Measurements from ENCODE around the gene THOC6. TPM values are rescaled to one million over a fixed set of nuclear protein-coding genes. Genes with fewer than 3 reads are reported as not detected.
A peak's percentile ranks its signal among the peaks of the same experiment; 100 is the strongest.

THOC6 gene
- total RNA-seq, 1 donor: 23.5 TPM

DNA sequence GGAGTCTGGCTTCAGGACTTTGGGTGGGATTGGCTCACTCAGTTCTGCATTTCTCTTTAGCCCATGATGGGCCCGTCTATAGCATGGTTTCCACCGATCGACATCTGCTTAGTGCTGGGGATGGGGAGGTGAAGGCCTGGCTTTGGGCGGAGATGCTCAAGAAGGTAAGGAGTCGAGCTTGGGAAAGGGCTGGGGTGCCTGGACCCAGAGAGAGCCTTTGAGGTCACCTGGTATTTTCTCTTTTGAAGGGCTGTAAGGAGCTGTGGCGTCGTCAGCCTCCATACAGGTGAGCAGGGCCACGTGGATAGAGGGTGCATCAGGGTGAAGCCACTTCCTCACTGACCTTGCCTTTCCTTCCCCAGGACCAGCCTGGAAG, 2.2 kb downstream of the THOC6 start:
- Histone ChIP-seq H3K36me3 (ENCODE audit: insufficient read depth, low read length) (peaks cover 24% of the 10 kb centered on the region), H4K20me1 (ENCODE audit: insufficient read depth, low read length) (peaks cover 39% of the 10 kb centered on the region)
- TF ChIP-seq, protein P1, sequence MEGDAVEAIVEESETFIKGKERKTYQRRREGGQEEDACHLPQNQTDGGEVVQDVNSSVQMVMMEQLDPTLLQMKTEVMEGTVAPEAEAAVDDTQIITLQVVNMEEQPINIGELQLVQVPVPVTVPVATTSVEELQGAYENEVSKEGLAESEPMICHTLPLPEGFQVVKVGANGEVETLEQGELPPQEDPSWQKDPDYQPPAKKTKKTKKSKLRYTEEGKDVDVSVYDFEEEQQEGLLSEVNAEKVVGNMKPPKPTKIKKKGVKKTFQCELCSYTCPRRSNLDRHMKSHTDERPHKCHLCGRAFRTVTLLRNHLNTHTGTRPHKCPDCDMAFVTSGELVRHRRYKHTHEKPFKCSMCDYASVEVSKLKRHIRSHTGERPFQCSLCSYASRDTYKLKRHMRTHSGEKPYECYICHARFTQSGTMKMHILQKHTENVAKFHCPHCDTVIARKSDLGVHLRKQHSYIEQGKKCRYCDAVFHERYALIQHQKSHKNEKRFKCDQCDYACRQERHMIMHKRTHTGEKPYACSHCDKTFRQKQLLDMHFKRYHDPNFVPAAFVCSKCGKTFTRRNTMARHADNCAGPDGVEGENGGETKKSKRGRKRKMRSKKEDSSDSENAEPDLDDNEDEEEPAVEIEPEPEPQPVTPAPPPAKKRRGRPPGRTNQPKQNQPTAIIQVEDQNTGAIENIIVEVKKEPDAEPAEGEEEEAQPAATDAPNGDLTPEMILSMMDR (IDR thresholded peaks at IDR 0.05; ENCODE audit: extremely low read depth, low read depth, low read length): no peak

DNA sequence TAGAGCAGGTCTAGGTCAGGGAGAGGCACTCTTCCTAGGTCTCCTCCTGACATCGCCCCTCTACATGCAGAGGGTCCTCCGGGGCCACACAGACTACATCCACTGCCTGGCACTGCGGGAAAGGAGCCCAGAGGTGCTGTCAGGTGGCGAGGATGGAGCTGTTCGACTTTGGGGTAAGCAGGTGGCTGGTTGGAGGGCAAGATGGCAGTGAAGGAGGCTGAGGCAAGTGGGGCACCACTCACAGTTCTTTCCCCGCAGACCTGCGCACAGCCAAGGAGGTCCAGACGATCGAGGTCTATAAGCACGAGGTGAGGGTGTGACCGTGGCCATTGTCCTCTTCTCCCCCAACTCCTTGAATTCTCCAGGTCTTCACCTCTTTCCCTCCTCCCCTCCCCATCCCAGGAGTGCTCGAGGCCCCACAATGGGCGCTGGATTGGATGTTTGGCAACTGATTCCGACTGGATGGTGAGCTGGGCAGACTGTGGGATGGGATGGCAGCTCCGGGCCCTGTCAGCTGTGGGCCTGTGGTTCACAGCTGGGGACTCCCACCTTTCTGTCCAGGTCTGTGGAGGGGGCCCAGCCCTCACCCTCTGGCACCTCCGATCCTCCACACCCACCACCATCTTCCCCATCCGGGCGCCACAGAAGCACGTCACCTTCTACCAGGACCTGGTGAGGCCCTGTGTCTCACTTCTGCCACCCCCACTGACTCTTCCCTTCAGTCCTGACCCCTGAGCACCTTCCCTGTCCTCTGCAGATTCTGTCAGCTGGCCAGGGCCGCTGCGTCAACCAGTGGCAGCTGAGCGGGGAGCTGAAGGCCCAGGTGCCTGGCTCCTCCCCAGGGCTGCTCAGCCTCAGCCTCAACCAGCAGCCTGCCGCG, 3.0 kb downstream of the THOC6 start:
- H3K4me3 ChIP-seq (ENCODE audit: insufficient read depth, low read length): no peak overlapping the region
- DNase-seq (ENCODE audit: insufficient read length, low spot score, missing footprints): no peak
- no peak overlapping the region for H2AFZ ChIP-seq (ENCODE audit: low read length)
- TF ChIP-seq, protein P1 (IDR thresholded peaks at IDR 0.05; ENCODE audit: extremely low read depth, low read depth, low read length): no peak
- peaks cover 16% of the 10 kb centered on the region for H3K27me3 ChIP-seq (ENCODE audit: insufficient read depth, low read length)
- H3K9me3 ChIP-seq (ENCODE audit: low read depth, low read length): no peaks in the 10 kb centered on the region
- peaks cover 20% of the 10 kb centered on the region for H3K4me1 ChIP-seq (ENCODE audit: insufficient read depth, low read length)
- no peak overlapping the region for H3K27ac ChIP-seq (ENCODE audit: low read depth, low read length)
- H3K36me3 ChIP-seq (ENCODE audit: insufficient read depth, low read length): peaks cover 20% of the 10 kb centered on the region
- H3K4me2 ChIP-seq (ENCODE audit: insufficient read depth, low read length): no peak overlapping the region
- peaks cover 30% of the 10 kb centered on the region for H4K20me1 ChIP-seq (ENCODE audit: insufficient read depth, low read length)
- no peaks in the 10 kb centered on the region for H3K79me2 ChIP-seq (ENCODE audit: insufficient read depth, low read length)

More for the DNA sequence above, 2.2 kb downstream of the THOC6 start:
- H3K4me1 ChIP-seq (ENCODE audit: insufficient read depth, low read length): peaks cover 20% of the 10 kb centered on the region
- no peaks in the 10 kb centered on the region for H3K9me3 ChIP-seq (ENCODE audit: low read depth, low read length)
- no peak overlapping the region for H3K27ac ChIP-seq (ENCODE audit: low read depth, low read length)
- H2AFZ ChIP-seq (ENCODE audit: low read length): no peak overlapping the region
- H3K79me2 ChIP-seq (ENCODE audit: insufficient read depth, low read length): no peaks in the 10 kb centered on the region
- H3K27me3 ChIP-seq (ENCODE audit: insufficient read depth, low read length): peaks cover 16% of the 10 kb centered on the region
- peak; percentile 85 for DNase-seq (ENCODE audit: insufficient read length, low spot score, missing footprints)
- no peak overlapping the region for H3K4me3 ChIP-seq (ENCODE audit: insufficient read depth, low read length)
- no peak overlapping the region for H3K4me2 ChIP-seq (ENCODE audit: insufficient read depth, low read length)

- no peak for DNase-seq (ENCODE audit: insufficient read length, low spot score, missing footprints)
- no peak overlapping the region for H3K27ac ChIP-seq (ENCODE audit: low read depth, low read length)
- TF ChIP-seq, protein P1 (IDR thresholded peaks at IDR 0.05; ENCODE audit: extremely low read depth, low read depth, low read length): no peak
- H2AFZ ChIP-seq (ENCODE audit: low read length): no peak overlapping the region
- H3K27me3 ChIP-seq (ENCODE audit: insufficient read depth, low read length): peaks cover 21% of the 10 kb centered on the region
- H4K20me1 ChIP-seq (ENCODE audit: insufficient read depth, low read length): peaks cover 26% of the 10 kb centered on the region
- H3K4me2 ChIP-seq (ENCODE audit: insufficient read depth, low read length): no peak overlapping the region
- H3K36me3 ChIP-seq (ENCODE audit: insufficient read depth, low read length): peaks cover 14% of the 10 kb centered on the region
- no peak overlapping the region for H3K4me3 ChIP-seq (ENCODE audit: insufficient read depth, low read length)
- H3K9me3 ChIP-seq (ENCODE audit: low read depth, low read length): no peaks in the 10 kb centered on the region
- H3K79me2 ChIP-seq (ENCODE audit: insufficient read depth, low read length): no peaks in the 10 kb centered on the region
- peaks cover 14% of the 10 kb centered on the region for H3K4me1 ChIP-seq (ENCODE audit: insufficient read depth, low read length)
Measured at GRCh38 chr16:3027489-3027795, 3.6 kb downstream of the THOC6 start.

DNA sequence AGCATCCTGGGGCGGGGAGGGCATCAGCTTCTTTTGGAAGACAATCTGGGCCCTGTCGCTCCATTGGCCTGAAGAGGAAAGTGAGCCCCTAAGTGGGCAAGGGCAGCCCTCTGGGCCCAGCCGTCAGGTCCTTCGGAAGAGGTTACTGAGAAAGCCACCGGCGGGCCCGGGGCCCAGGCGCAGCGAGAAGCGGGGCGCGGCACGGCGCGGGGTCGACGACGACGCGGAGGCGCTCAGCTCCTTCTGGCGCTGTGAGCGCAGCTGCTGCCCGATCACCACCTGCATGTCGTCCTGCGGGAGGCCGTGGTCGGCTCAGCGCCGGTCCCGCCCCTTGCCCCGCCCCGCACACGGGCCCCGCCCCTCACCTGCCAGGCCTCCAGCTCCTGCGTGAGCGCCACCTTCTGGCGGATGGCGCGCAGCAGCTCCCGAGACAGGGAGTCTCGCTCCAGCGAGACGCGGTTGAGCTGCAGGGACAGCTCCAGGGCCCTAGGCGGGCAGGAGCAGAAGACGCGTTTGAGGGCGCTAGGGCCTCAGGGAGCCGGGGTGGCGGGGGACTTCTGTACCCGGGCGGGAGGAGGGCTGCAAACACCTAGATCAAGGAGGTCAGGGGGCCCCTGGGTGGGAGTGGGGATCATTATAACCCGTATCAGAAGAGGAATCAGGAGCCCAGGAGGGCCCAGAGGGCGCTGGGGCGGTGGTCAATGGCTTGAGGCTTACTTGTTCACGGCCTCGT, 4.3 kb downstream of the THOC6 start:
- Histone ChIP-seq H3K4me1 (ENCODE audit: insufficient read depth, low read length) (peaks cover 7% of the 10 kb centered on the region), H3K36me3 (ENCODE audit: insufficient read depth, low read length) (peaks cover 10% of the 10 kb centered on the region), H3K27ac (ENCODE audit: low read depth, low read length) (no peak overlapping the region), H2AFZ (ENCODE audit: low read length) (no peak overlapping the region), H3K27me3 (ENCODE audit: insufficient read depth, low read length) (peaks cover 27% of the 10 kb centered on the region), H3K4me3 (ENCODE audit: insufficient read depth, low read length) (no peak overlapping the region), H4K20me1 (ENCODE audit: insufficient read depth, low read length) (peaks cover 23% of the 10 kb centered on the region), H3K4me2 (ENCODE audit: insufficient read depth, low read length) (no peak overlapping the region), H3K79me2 (ENCODE audit: insufficient read depth, low read length) (no peaks in the 10 kb centered on the region), H3K9me3 (ENCODE audit: low read depth, low read length) (no peaks in the 10 kb centered on the region)
- peak; percentile 96 for DNase-seq (ENCODE audit: insufficient read length, low spot score, missing footprints)
- TF ChIP-seq, protein P1 (IDR thresholded peaks at IDR 0.05; ENCODE audit: extremely low read depth, low read depth, low read length): peak; percentile 46
